Loucy (cell line): ENCODE measurements around the gene TMTC4.

Source experiments
- CTCF ChIP-seq: fragments of 200-600 bp; sonication (generic); conservative IDR thresholded peaks from 2 replicates; pipeline ENCODE4 v1.5.1; 2014; ENCODE audit warnings: mild to moderate bottlenecking, antibody characterized with exemption, low read length
- EZH2phosphoT487 ChIP-seq: fragments of 200-600 bp; IDR thresholded peaks from 2 replicates; pipeline ENCODE4 v1.6.1; 2018; ENCODE audit warnings: antibody characterized with exemption, mild to moderate bottlenecking, moderate library complexity, borderline replicate concordance

- no peak for TF ChIP-seq CTCF
- no peak for TF ChIP-seq EZH2phosphoT487
Measured at GRCh38 chr13:100619940-100620339, 54.7 kb downstream of the TMTC4 start.
